HG02852 (cell line): ENCODE data around the gene ARHGAP22.

Experiments used
- ATAC-seq: cut with Tn5 transposase; IDR thresholded peaks from one replicate; pipeline ENCODE4 v1.9.1; 2021; ENCODE audit warnings: mild to moderate bottlenecking, moderate library complexity; ENCODE audit not compliant: unreplicated experiment

The ARHGAP22 gene

GRCh38 chr10:48406204-48406603 is 198.7 kb downstream of the ARHGAP22 start:
- ATAC-seq = no peak

- no peak for ATAC-seq
Measured at GRCh38 chr10:48404646-48405045, 200.2 kb downstream of the ARHGAP22 start.

GRCh38 chr10:48400850-48401220 is 204.0 kb downstream of the ARHGAP22 start:
- ATAC-seq = no peak

- no peak for ATAC-seq
Measured at GRCh38 chr10:48400129-48400849, 204.6 kb downstream of the ARHGAP22 start.

GRCh38 chr10:48399551-48399950 is 205.3 kb downstream of the ARHGAP22 start:
- ATAC-seq = no peak

- ATAC-seq = no peak
Measured at GRCh38 chr10:48399056-48399541, 205.8 kb downstream of the ARHGAP22 start.

GRCh38 chr10:48398261-48398660 is 206.6 kb downstream of the ARHGAP22 start:
- ATAC-seq = no peak
